ENCODE data around the gene TMEM53.
A peak's percentile ranks its signal among the peaks of the same experiment; 100 is the strongest.
"Not testable (repeated sequence)": the region's sequence is repeated elsewhere in the genome, so short reads cannot be mapped to it uniquely, and the experiment has no call there.

Gene TMEM53

GRCh38 chr1:44674113-44675000, at the start of gene TMEM53, which contains the start of gene ARMH1:
Gene TMEM53, minus strand, starts transcription at chr1:44674481. Its CDS starts 90 bp downstream, at chr1:44674391.
Gene ARMH1, plus strand, starts transcription at chr1:44674714. Its CDS starts 14,984 bp downstream, at chr1:44689698.
- peak; percentile 99 for DNase-seq

- DNase-seq: peak; percentile 30
Observed at GRCh38 chr1:44723496-44724295, 49.4 kb upstream of the TMEM53 start.

GRCh38 chr1:44723064-44723463, 48.8 kb upstream of the TMEM53 start:
- no peak for DNase-seq

GRCh38 chr1:44721485-44722361, 47.4 kb upstream of the TMEM53 start:
- DNase-seq: peak; percentile 88

GRCh38 chr1:44720281-44720680, 46.0 kb upstream of the TMEM53 start:
- DNase-seq: no peak

- DNase-seq: no peak
Observed at GRCh38 chr1:44719318-44719717, 45.0 kb upstream of the TMEM53 start.

- no peak for DNase-seq
Observed at GRCh38 chr1:44718091-44718490, 43.8 kb upstream of the TMEM53 start.

GRCh38 chr1:44717653-44718052, 43.4 kb upstream of the TMEM53 start:
- no peak for DNase-seq

- no peak for DNase-seq
Observed at GRCh38 chr1:44717156-44717555, 42.9 kb upstream of the TMEM53 start.

- DNase-seq: peak; percentile 82
Observed at GRCh38 chr1:44714944-44715571, 40.8 kb upstream of the TMEM53 start.

GRCh38 chr1:44714532-44714931, 40.3 kb upstream of the TMEM53 start:
- no peak for DNase-seq

GRCh38 chr1:44713321-44713781, 39.1 kb upstream of the TMEM53 start:
- no peak for DNase-seq

- peak; percentile 70 for DNase-seq
Observed at GRCh38 chr1:44707959-44708831, 33.9 kb upstream of the TMEM53 start.

- DNase-seq: no peak
Observed at GRCh38 chr1:44707112-44707881, 33.0 kb upstream of the TMEM53 start.

GRCh38 chr1:44705938-44706337, 31.7 kb upstream of the TMEM53 start:
- DNase-seq: no peak

GRCh38 chr1:44705470-44705869, 31.2 kb upstream of the TMEM53 start:
- no peak for DNase-seq

GRCh38 chr1:44701141-44701573, 26.9 kb upstream of the TMEM53 start:
- DNase-seq: no peak

- DNase-seq: no peak
Observed at GRCh38 chr1:44700573-44700972, 26.3 kb upstream of the TMEM53 start.

- not testable (repeated sequence) for DNase-seq
Observed at GRCh38 chr1:44699375-44699774, 25.1 kb upstream of the TMEM53 start.

- no peak for DNase-seq
Observed at GRCh38 chr1:44698138-44698537, 23.9 kb upstream of the TMEM53 start.

Measured in CD4-positive, alpha-beta T cell treated with Interleukin-21 for 1 hour (primary cell).